Transverse colon (tissue), 4 donors: ENCODE data around the gene PRSS53.

Experiments used
- CTCF ChIP-seq, 5 experiments: fragments of 200-600 bp in 3 of 5; fragments of 450-650 bp in 2 of 5; sonication (generic) in 3 of 5; IDR thresholded peaks; 1 replicate in 2 of 5; 2 replicates in 3 of 5; pipeline ENCODE4 v1.5.1; 2016 to 2017; ENCODE audit warnings: antibody characterized with exemption in 5 of 5, inconsistent platforms in 3 of 5, mild to moderate bottlenecking in 2 of 5, moderate library complexity in 1 of 5
- POLR2AphosphoS5 ChIP-seq, 3 donors: sonication (generic); formaldehyde crosslinking; IDR thresholded peaks; one replicate each; pipeline ENCODE4 v1.6.1; 2016; ENCODE audit warnings: antibody characterized with exemption in 3 of 3

- TF ChIP-seq CTCF (IDR thresholded peaks at IDR 0.05) (no peak), POLR2AphosphoS5 (IDR thresholded peaks at IDR 0.05) (no peak)
Measured at GRCh38 chr16:31061126-31061812, 27.5 kb downstream of the PRSS53 start.
